Activated T-helper 2 cell treated with anti-CD3 and anti-CD28 coated beads, Interferon-gamma antibody, Interleukin-2, Interleukin-4, amounts not matched to agents 10 μg/mL and 5 μg/mL and 100 μg/mL, durations not matched to agents 14 hours and 24 hours and 36 hours (primary cell): ENCODE data around the gene ZNF581. TPM values are rescaled to one million over a fixed set of nuclear protein-coding genes. Genes with fewer than 3 reads are reported as not detected.

Source experiments
- DNase-seq: peaks from one replicate; pipeline ENCODE4 v3.0.0; 2021; ENCODE audit warnings: low spot score
- H3K27ac Mint-ChIP-seq: one replicate; pipeline ENCODE4 v1.8.0; 2021; ENCODE audit warnings: mixed read lengths
- H3K27me3 Mint-ChIP-seq: one replicate; pipeline ENCODE4 v1.8.0; 2021; ENCODE audit warnings: low read depth, mixed read lengths
- H3K36me3 Mint-ChIP-seq: one replicate; pipeline ENCODE4 v1.8.0; 2021; ENCODE audit warnings: low read depth, mixed read lengths
- H3K4me1 Mint-ChIP-seq: one replicate; pipeline ENCODE4 v1.8.0; 2021; ENCODE audit warnings: low read depth, mixed read lengths
- H3K4me3 Mint-ChIP-seq: one replicate; pipeline ENCODE4 v1.8.0; 2021; ENCODE audit warnings: low read depth, mild to moderate bottlenecking, moderate library complexity, mixed read lengths
- H3K9me3 Mint-ChIP-seq: one replicate; pipeline ENCODE4 v1.8.0; 2021; ENCODE audit warnings: mixed read lengths
- intact Hi-C: fragments of 100-400 bp; cut with micrococcal nuclease; formaldehyde crosslinking; loops from one replicate; pipeline ENCODE4 v1.15.1; 2023
- total RNA-seq: library from RNA; stranded (reverse); gene quantifications from 2 replicates; pipeline ENCODE4 v1.2.3, GENCODE V29; 2022

The ZNF581 gene
- total RNA-seq, 1 donor from 2014 or later = 26.6 TPM

- no peaks in the 10 kb centered on the region for H3K9me3 Mint-ChIP-seq
- H3K27me3 Mint-ChIP-seq = no peaks in the 10 kb centered on the region
- peak overlapping the region; percentile 79 for H3K4me3 Mint-ChIP-seq
- intact Hi-C loops = loop anchor here (10.0 kb wide), 1 partner anchor 394 kb away; the partner anchor contains the start of gene PPP6R1
- H3K27ac Mint-ChIP-seq = peak overlapping the region; percentile 78
- H3K4me1 Mint-ChIP-seq = peaks cover 27% of the 10 kb centered on the region
- peaks cover 37% of the 10 kb centered on the region for H3K36me3 Mint-ChIP-seq
- no peak for DNase-seq
These were observed 5.3 kb downstream of the ZNF581 start for GRCh38 chr19:55648585-55649267.

GRCh38 chr19:55649268-55650125 lies 6.0 kb downstream of the ZNF581 start:
- H3K4me1 Mint-ChIP-seq = peaks cover 26% of the 10 kb centered on the region
- no peaks in the 10 kb centered on the region for H3K27me3 Mint-ChIP-seq
- peaks cover 30% of the 10 kb centered on the region for H3K36me3 Mint-ChIP-seq
- H3K4me3 Mint-ChIP-seq = peak overlapping the region; percentile 79
- H3K9me3 Mint-ChIP-seq = no peaks in the 10 kb centered on the region
- no peak for DNase-seq
- intact Hi-C loops = loop anchor here (10.0 kb wide), 2 partner anchors 395 to 665 kb away; partner anchors contain the start of genes PPP6R1 and ZSCAN5A
- H3K27ac Mint-ChIP-seq = peak overlapping the region; percentile 67

- H3K27me3 Mint-ChIP-seq = no peaks in the 10 kb centered on the region
- no peaks in the 10 kb centered on the region for H3K9me3 Mint-ChIP-seq
- intact Hi-C loops = loop anchor here (10.0 kb wide), 1 partner anchor 665 kb away; the partner anchor contains the start of gene ZSCAN5A
- no peak for DNase-seq
- H3K27ac Mint-ChIP-seq = peak overlapping the region; percentile 67
- H3K4me1 Mint-ChIP-seq = peaks cover 24% of the 10 kb centered on the region
- peak overlapping the region; percentile 56 for H3K4me3 Mint-ChIP-seq
- peaks cover 26% of the 10 kb centered on the region for H3K36me3 Mint-ChIP-seq
These were observed 6.7 kb downstream of the ZNF581 start for GRCh38 chr19:55650126-55650557.

- Mint-ChIP-seq H3K27me3 (no peaks in the 10 kb centered on the region), H3K4me1 (peaks cover 19% of the 10 kb centered on the region), H3K4me3 (peak overlapping the region; percentile 56), H3K27ac (peak overlapping the region; percentile 67), H3K36me3 (peaks cover 25% of the 10 kb centered on the region), H3K9me3 (no peaks in the 10 kb centered on the region)
- intact Hi-C loops = loop anchor here (10.0 kb wide), 1 partner anchor 664 kb away; the partner anchor contains the start of gene ZSCAN5A
- DNase-seq = no peak
These were observed 7.3 kb downstream of the ZNF581 start for GRCh38 chr19:55650602-55651230.

GRCh38 chr19:55651236-55651635 lies 7.8 kb downstream of the ZNF581 start:
- H3K4me3 Mint-ChIP-seq = no peak overlapping the region
- H3K4me1 Mint-ChIP-seq = peaks cover 24% of the 10 kb centered on the region
- peak overlapping the region; percentile 40 for H3K27ac Mint-ChIP-seq
- no peaks in the 10 kb centered on the region for H3K27me3 Mint-ChIP-seq
- DNase-seq = no peak
- H3K36me3 Mint-ChIP-seq = peaks cover 29% of the 10 kb centered on the region
- no peaks in the 10 kb centered on the region for H3K9me3 Mint-ChIP-seq
- intact Hi-C loops = loop anchor here (10.0 kb wide), 1 partner anchor 664 kb away; the partner anchor contains the start of gene ZSCAN5A

- intact Hi-C loops = loop anchor here (1.0 to 10.0 kb wide), 2 partner anchors 20 to 662 kb away; partner anchors contain the start of gene ZSCAN5A
- Mint-ChIP-seq H3K36me3 (peaks cover 29% of the 10 kb centered on the region), H3K9me3 (no peaks in the 10 kb centered on the region), H3K4me3 (no peak overlapping the region), H3K4me1 (peaks cover 24% of the 10 kb centered on the region), H3K27ac (no peak overlapping the region), H3K27me3 (no peaks in the 10 kb centered on the region)
- no peak for DNase-seq
These were observed 9.1 kb downstream of the ZNF581 start for GRCh38 chr19:55652311-55653128.

GRCh38 chr19:55653651-55654322 lies 10.3 kb downstream of the ZNF581 start:
- Mint-ChIP-seq H3K27ac (peak overlapping the region; percentile 99), H3K4me3 (peak overlapping the region; percentile 91), H3K4me1 (peaks cover 27% of the 10 kb centered on the region), H3K36me3 (peaks cover 35% of the 10 kb centered on the region), H3K27me3 (no peaks in the 10 kb centered on the region), H3K9me3 (no peaks in the 10 kb centered on the region)
- intact Hi-C loops = loop anchor here (1.0 to 10.0 kb wide), 4 partner anchors 10 to 661 kb away; partner anchors contain the start of genes ZNF581, ZNF865 and ZSCAN5A
- peak; percentile 97 for DNase-seq

- peaks cover 26% of the 10 kb centered on the region for H3K4me1 Mint-ChIP-seq
- no peaks in the 10 kb centered on the region for H3K9me3 Mint-ChIP-seq
- peak overlapping the region; percentile 91 for H3K4me3 Mint-ChIP-seq
- intact Hi-C loops = loop anchor here (1.0 to 10.0 kb wide), 3 partner anchors 11 to 660 kb away; partner anchors contain the start of genes ZNF581, ZNF865 and ZSCAN5A
- H3K27me3 Mint-ChIP-seq = no peaks in the 10 kb centered on the region
- DNase-seq = peak; percentile 99
- peak overlapping the region; percentile 99 for H3K27ac Mint-ChIP-seq
- H3K36me3 Mint-ChIP-seq = peaks cover 38% of the 10 kb centered on the region
These were observed 10.9 kb downstream of the ZNF581 start for GRCh38 chr19:55654323-55654867.

GRCh38 chr19:55654868-55655647 lies 11.6 kb downstream of the ZNF581 start, which contains the start of gene U2AF2:
Gene U2AF2 (plus strand): TSS chr19:55655035. CDS start chr19:55655105, 70 bp downstream.
- Mint-ChIP-seq H3K9me3 (no peaks in the 10 kb centered on the region), H3K4me1 (peaks cover 25% of the 10 kb centered on the region), H3K36me3 (peaks cover 45% of the 10 kb centered on the region), H3K27ac (peak within 1 kb of the TSS; percentile 99), H3K27me3 (no peaks in the 10 kb centered on the region), H3K4me3 (peak within 1 kb of the TSS; percentile 96)
- peak; percentile 91 for DNase-seq
- intact Hi-C loops = loop anchor here (1.0 to 10.0 kb wide), 4 partner anchors 12 to 660 kb away; partner anchors contain the start of genes EPN1, ZNF581, ZNF865 and ZSCAN5A

GRCh38 chr19:55655648-55656040 lies 12.2 kb downstream of the ZNF581 start:
- H3K27ac Mint-ChIP-seq = peak overlapping the region; percentile 99
- H3K4me1 Mint-ChIP-seq = peaks cover 27% of the 10 kb centered on the region
- intact Hi-C loops = loop anchor here (1.0 to 10.0 kb wide), 3 partner anchors 20 to 659 kb away; partner anchors contain the start of genes EPN1, ZNF865 and ZSCAN5A
- no peaks in the 10 kb centered on the region for H3K9me3 Mint-ChIP-seq
- no peaks in the 10 kb centered on the region for H3K27me3 Mint-ChIP-seq
- DNase-seq = no peak
- H3K4me3 Mint-ChIP-seq = peak overlapping the region; percentile 96
- peaks cover 51% of the 10 kb centered on the region for H3K36me3 Mint-ChIP-seq
